ENCODE data around the gene GSTT4. TPM values are rescaled to one million over a fixed set of nuclear protein-coding genes. Genes with fewer than 3 reads are reported as not detected.
"Not testable (repeated sequence)": the region's sequence is repeated elsewhere in the genome, so short reads cannot be mapped to it uniquely, and the experiment has no call there.

The GSTT4 gene
- polyA plus RNA-seq, 4 donors = not detected

DNA sequence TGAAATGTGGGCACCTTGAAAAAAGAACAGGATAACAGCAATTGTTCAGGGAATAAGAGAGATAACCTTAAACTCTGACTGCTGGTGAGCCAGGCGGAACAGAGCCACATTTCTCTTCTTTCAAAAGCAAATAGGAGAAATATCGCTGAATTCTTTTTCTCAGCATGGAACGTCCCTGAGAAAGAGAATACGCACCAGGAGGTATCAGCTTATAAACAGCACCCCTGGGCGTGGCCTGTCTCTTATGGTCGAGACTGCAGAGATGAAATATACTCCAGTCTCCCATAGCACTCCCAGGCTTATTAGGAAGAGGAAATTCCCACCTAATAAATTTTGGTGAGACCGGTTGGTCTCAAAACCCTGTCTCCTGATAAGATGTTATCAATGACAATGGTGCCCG is 49.4 kb downstream of the GSTT4 start:
- not testable (repeated sequence) for DNase-seq (ENCODE audit: low read depth in 4 of 4, low spot score in 3 of 4)

DNA sequence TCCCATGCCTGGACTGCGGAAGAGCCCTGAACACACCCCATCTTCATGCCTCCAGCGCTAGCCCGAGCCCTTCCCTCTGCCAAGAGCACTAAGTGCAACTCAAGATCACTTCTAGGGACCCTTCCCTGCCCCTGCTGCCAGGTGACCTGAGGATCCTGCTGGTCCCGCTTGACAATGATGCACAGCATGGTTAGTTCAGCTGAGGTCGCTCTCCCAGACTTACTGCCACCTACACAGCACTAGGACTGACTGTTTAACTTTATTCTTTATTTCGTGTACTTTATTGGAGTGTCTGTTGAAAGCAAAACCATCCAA is 50.3 kb downstream of the GSTT4 start:
- DNase-seq (ENCODE audit: low read depth in 4 of 4, low spot score in 3 of 4) = not testable (repeated sequence)

DNA sequence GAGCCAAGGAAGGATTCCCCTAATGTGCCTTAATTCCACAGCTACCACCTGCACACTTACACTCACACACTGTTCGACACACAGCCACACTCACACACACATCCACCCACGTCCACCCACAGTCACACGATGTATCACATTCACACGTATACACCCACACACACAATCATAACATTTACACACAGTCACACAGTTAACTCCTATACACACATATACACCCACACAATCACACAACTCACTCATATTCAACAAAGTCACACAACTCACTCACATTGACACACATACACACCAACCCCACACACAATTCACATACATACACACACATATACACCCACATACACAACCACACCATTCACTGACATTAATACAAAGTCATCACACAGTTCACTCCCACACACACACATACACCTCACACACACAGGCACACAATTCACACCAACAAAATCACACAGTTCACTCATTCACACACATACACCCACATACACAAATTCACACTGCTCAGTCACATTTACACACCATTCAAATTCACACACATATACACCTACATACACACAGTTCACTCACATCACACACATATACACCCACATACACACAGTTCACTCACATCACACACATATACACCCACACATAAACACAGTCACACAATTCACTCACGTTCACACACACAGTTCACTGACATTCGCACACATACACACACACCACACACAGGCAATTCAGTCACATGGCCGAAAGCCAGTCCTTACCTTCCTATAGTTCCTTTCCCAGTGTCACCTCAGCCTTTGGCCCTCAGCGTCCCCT is 50.9 kb downstream of the GSTT4 start:
- not testable (repeated sequence) for DNase-seq (ENCODE audit: low read depth in 4 of 4, low spot score in 3 of 4)

DNA sequence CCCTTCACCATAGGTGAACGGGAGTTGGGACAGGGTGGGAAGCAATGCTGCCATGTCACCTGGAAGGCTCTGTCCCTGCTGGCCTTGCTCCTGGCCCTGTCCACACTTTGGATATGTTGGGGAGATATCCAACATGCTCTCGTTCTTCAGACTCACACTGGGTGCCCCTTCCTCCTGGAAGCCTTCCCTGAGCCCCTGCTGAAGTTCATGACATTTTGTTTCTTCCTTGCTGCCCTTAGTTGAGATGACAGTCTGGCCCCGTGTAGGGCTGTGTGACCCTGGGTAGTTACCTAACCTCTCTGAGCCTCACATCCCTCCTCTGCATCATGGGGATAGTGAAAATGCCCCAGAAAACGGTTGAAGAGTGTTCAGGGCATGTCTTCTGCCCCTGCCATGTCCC is 51.8 kb downstream of the GSTT4 start:
- DNase-seq (ENCODE audit: low read depth in 4 of 4, low spot score in 3 of 4) = not testable (repeated sequence)

DNA sequence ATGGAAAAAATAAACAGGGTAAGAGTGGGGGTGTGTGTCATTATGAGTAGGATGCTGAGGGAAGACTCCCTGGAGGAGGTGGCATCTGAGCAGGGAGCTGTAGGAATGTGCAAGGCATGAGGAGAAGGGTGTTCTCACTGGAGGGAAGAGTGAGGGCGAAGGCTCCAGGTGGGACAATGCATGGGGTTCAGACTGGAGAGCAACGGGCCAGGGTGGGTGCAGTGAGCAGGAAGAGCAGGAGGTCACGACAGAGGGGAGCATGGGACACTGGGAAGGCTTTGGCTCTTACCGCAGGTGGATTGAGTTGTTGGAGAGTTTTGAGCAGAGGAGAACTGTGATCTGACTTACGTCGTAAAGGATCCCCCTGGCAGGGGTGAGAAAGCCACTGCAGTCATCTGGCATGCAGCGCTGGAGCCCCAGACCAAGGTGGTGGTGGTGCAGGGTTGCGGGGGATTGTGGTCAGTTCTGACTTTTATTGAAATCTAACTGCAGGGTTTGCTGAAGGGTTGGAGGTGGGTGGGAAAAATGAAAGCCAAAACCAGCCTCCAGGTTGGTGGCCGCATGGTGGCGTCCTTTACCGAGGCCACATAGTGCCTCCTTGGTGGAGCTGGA is 52.4 kb downstream of the GSTT4 start:
- not testable (repeated sequence) for DNase-seq (ENCODE audit: low read depth in 4 of 4, low spot score in 3 of 4)

DNA sequence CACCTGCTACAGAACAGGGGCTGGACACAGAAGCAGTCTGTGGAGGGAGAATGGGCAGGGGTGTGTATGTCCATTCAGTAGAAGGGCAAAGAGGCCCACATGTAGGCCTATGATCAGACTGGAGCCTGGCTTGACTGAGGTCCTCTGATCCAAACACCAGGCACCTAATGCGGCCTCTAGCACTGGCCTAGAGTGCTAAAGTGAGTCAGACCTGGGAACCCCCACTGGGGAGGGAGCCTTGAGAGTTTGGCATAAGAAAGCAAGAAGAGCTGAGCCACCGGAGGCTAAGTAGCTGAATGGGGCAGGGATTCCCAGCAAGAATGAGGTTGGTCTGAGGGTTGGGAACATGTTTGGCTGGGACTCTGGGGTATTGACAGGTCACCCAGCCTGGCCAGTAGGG is 53.9 kb downstream of the GSTT4 start:
- not testable (repeated sequence) for DNase-seq (ENCODE audit: low read depth in 4 of 4, low spot score in 3 of 4)

DNA sequence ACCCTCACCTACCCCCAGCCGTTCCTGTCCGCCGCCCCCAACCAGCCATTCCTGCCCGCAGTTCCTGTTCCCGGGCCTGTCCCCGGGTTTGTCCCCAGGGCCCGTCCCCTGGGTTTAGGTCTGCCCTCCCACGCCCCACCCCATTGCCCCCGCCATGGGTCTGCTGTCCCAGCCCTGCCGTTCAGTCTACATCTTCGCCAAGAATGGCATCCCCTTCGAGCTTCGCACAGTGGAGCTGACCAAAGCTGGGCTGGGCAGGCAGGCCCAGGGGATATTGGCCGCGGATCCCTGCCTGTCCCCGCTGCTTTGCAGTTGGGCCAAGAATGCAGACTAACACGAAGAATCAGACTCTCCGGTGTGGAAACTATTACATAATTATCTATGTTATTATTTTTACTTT is 55.5 kb downstream of the GSTT4 start:
- DNase-seq (ENCODE audit: low read depth in 4 of 4, low spot score in 3 of 4) = not testable (repeated sequence)

Other genes starting within 250 kb of the GSTT4 start
- gene C22orf15, start 242.5 kb downstream of the GSTT4 start, polyA plus RNA-seq (ENCODE audit: insufficient read length in 4 of 4) = 1 to 10 TPM; 1.9 to 3.1 (median 2.7) TPM
- 100 to 1,000 TPM in 1 of 4 donors, 10 to 100 TPM in 3; 15.5 to 114 (median 69.2) TPM for gene CHCHD10, start 237.5 kb downstream of the GSTT4 start, polyA plus RNA-seq (ENCODE audit: insufficient read length in 4 of 4)
- 10 to 100 TPM; 15.2 to 80.6 (median 16.8) TPM for gene MMP11, start 232.6 kb downstream of the GSTT4 start, polyA plus RNA-seq (ENCODE audit: insufficient read length in 4 of 4)
- 100 to 1,000 TPM; 162 to 205 (median 186) TPM for gene SMARCB1, start 218.5 kb downstream of the GSTT4 start, polyA plus RNA-seq (ENCODE audit: insufficient read length in 4 of 4)
- 1 to 10 TPM; 3.0 to 5.2 (median 4.7) TPM for gene DERL3, start 166.4 kb downstream of the GSTT4 start, polyA plus RNA-seq (ENCODE audit: insufficient read length in 4 of 4)
- gene SLC2A11, start 147.6 kb downstream of the GSTT4 start, polyA plus RNA-seq (ENCODE audit: insufficient read length in 4 of 4) = 10 to 100 TPM; 13.8 to 51.6 (median 28.8) TPM
- gene MIF, start 111.1 kb downstream of the GSTT4 start, polyA plus RNA-seq (ENCODE audit: insufficient read length in 4 of 4) = 100 to 1,000 TPM; 137 to 326 (median 165) TPM
- gene GSTT2B, start 44.3 kb downstream of the GSTT4 start, polyA plus RNA-seq (ENCODE audit: insufficient read length in 4 of 4) = 10 to 100 TPM in 2 of 4 donors, 1 to 10 TPM in 2; 4.7 to 27.6 (median 10.8) TPM
- gene DDTL, start 38.6 kb downstream of the GSTT4 start, polyA plus RNA-seq (ENCODE audit: insufficient read length in 4 of 4) = 1 to 10 TPM; 3.9 to 8.7 (median 6.9) TPM
- 10 to 100 TPM; 34.8 to 80.2 (median 66.9) TPM for gene DDT, start 31.0 kb downstream of the GSTT4 start, polyA plus RNA-seq (ENCODE audit: insufficient read length in 4 of 4)
- 1 to 10 TPM in 2 of 4 donors, under 1 TPM in 1, not detected in 1; 0.39 to 3.2 (median 1.2) TPM for gene GSTT2, start 25.3 kb downstream of the GSTT4 start, polyA plus RNA-seq (ENCODE audit: insufficient read length in 4 of 4)
- 10 to 100 TPM; 43.5 to 63.8 (median 52.0) TPM for gene CABIN1, start 5.9 kb upstream of the GSTT4 start, polyA plus RNA-seq (ENCODE audit: insufficient read length in 4 of 4)
- gene SUSD2, start 176.0 kb upstream of the GSTT4 start, polyA plus RNA-seq (ENCODE audit: insufficient read length in 4 of 4) = 10 to 100 TPM in 2 of 4 donors, 1 to 10 TPM in 2; 1.7 to 21.5 (median 10.7) TPM
- gene GGT5, start 239.6 kb upstream of the GSTT4 start, polyA plus RNA-seq (ENCODE audit: insufficient read length in 4 of 4) = 10 to 100 TPM; 13.6 to 29.3 (median 16.4) TPM

All from left renal pelvis (tissue), 4 donors.